Right atrium auricular region (tissue), 2 donors: ENCODE data around the gene CD160. TPM values are rescaled to one million over a fixed set of nuclear protein-coding genes. Genes with fewer than 3 reads are reported as not detected.
"Not testable (repeated sequence)": the region's sequence is repeated elsewhere in the genome, so short reads cannot be mapped to it uniquely, and the experiment has no call there.

Experiments used
- DNase-seq: peaks from one replicate; pipeline ENCODE4 v3.0.0-alpha.2; 2019; ENCODE audit warnings: low spot score
- H3K27ac ChIP-seq, 2 donors: fragments of 200-600 bp; sonication (generic); 1 replicate in 1 of 2; 2 replicates in 1 of 2; pipeline ENCODE4 v1.5.1; 2016 to 2019
- H3K27me3 ChIP-seq, 2 donors: fragments of 200-600 bp; sonication (generic); one replicate each; pipeline versions ENCODE4 v1.5.1 to v1.6.0; 2017 to 2019
- H3K36me3 ChIP-seq: fragments of 200-600 bp; sonication (generic); one replicate; pipeline ENCODE4 v1.5.1; 2016
- H3K4me1 ChIP-seq, 2 donors: fragments of 200-600 bp; sonication (generic); one replicate each; pipeline versions ENCODE4 v1.5.1 to v1.6.0; 2017 to 2019
- H3K4me3 ChIP-seq, 2 donors: fragments of 200-600 bp; sonication (generic); 1 replicate in 1 of 2; 2 replicates in 1 of 2; pipeline ENCODE4 v1.5.1; 2017 to 2019; ENCODE audit warnings: mild to moderate bottlenecking in 1 of 2, moderate library complexity in 1 of 2
- H3K9me3 ChIP-seq, 2 donors: fragments of 200-600 bp; sonication (generic); one replicate each; pipeline ENCODE4 v1.5.1; 2019
- CTCF ChIP-seq, 2 donors: fragments of 200-600 bp; sonication (generic); IDR thresholded peaks; one replicate each; pipeline ENCODE4 v1.5.1; 2019; ENCODE audit warnings: antibody characterized with exemption in 2 of 2
- total RNA-seq, 2 donors: library from RNA; depleted of rRNA; stranded (reverse); fragments of >200 nt; gene quantifications; one replicate each; pipeline ENCODE4 v1.1.0, GENCODE V29; 2016

Gene CD160
- total RNA-seq = not detected

- no peak within 1 kb of the TSS for H3K27ac ChIP-seq
- H3K36me3 ChIP-seq = no peaks in the 10 kb centered on the region
- no peak for DNase-seq
- H3K9me3 ChIP-seq = no peaks in the 10 kb centered on the region
- H3K4me3 ChIP-seq = no peak within 1 kb of the TSS
- no peak for TF ChIP-seq CTCF (IDR thresholded peaks at IDR 0.05)
- H3K27me3 ChIP-seq = no peaks in the 10 kb centered on the region
- H3K4me1 ChIP-seq = peaks cover 0 to 18% of the 10 kb centered on the region in 2 donors
Observed at GRCh38 chr1:145719230-145720079, at the start of gene CD160. Gene CD160 (plus strand): TSS chr1:145719499. CDS start chr1:145728328, 8,829 bp downstream.

DNA sequence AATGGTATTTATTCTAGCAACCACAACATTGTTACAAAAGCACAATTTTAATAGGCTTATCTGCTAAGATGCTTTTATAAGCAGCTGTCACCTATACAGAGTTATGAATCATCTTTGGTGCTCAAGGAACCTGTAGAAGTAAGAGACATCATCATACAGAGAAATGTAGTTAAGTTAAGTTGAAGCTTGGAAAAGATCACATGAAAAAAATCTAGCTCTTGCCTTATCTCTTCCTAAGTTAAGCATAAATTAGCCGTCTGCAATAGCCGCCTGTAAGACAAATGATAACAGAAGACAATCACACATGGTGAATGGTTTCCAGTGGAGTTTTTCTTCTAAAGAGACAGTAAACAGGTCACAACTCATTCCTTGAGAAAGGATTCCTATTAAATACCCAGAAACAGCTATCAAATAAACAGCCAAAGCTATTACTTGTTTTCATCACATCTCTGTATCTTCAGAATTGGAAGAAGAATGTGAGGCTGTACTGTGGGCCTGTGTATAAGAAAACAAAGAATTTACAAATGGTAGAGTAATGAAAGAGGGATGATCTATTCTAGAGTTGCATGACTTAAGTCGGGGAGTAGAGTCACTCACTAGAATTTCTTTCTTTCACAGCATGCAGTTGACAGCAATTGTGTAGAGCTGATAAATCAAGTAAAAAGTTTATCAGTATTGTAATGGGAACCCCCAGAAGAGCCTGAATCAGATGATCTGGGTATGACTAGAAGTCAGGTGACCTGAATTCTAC lies 48.1 kb upstream of the CD160 start:
- H3K4me3 ChIP-seq, H3K9me3 ChIP-seq, H3K27me3 ChIP-seq, H3K4me1 ChIP-seq, DNase-seq, H3K27ac ChIP-seq, H3K36me3 ChIP-seq: not testable (repeated sequence)

DNA sequence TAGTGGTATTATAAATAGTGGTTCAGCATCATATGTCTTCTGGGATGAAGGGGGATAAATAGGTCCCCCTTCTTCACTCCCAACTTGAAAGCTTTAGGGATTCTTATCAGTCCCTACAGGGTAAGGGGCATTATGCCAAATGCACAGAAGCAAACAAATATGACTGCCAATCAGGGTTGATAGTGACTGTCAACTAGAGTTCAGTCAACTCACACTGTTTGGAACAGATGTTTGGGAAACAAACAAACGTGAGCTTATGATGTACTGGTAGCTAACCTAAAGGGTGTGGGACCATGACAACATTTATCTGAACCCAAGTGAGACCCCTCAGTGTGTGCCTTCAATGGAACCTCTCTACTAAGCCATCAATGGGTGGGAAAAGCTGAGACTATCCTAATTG lies 46.1 kb upstream of the CD160 start:
- H3K36me3 ChIP-seq, DNase-seq, H3K27ac ChIP-seq, H3K27me3 ChIP-seq, H3K9me3 ChIP-seq, H3K4me3 ChIP-seq, H3K4me1 ChIP-seq: not testable (repeated sequence)

GRCh38 chr1:145684858-145685257 lies 34.4 kb upstream of the CD160 start:
- not testable (repeated sequence) for H3K36me3 ChIP-seq, H3K27me3 ChIP-seq, DNase-seq, H3K4me3 ChIP-seq, H3K4me1 ChIP-seq, H3K27ac ChIP-seq, H3K9me3 ChIP-seq

- H3K36me3 ChIP-seq, H3K4me1 ChIP-seq, H3K4me3 ChIP-seq, H3K27ac ChIP-seq, DNase-seq, H3K9me3 ChIP-seq, H3K27me3 ChIP-seq: not testable (repeated sequence)
Observed at GRCh38 chr1:145686078-145686477, 33.2 kb upstream of the CD160 start.

- no peak overlapping the region for H3K27ac ChIP-seq
- TF ChIP-seq CTCF (IDR thresholded peaks at IDR 0.05) = no peak
- no peaks in the 10 kb centered on the region for H3K36me3 ChIP-seq
- H3K4me1 ChIP-seq = no peaks in the 10 kb centered on the region
- no peak for DNase-seq
- H3K4me3 ChIP-seq = no peak overlapping the region
- H3K27me3 ChIP-seq = no peaks in the 10 kb centered on the region
- no peaks in the 10 kb centered on the region for H3K9me3 ChIP-seq
Observed at GRCh38 chr1:145688328-145688727, 31.0 kb upstream of the CD160 start.

GRCh38 chr1:145688924-145689323 lies 30.4 kb upstream of the CD160 start:
- Histone ChIP-seq H3K27me3 (no peaks in the 10 kb centered on the region), H3K27ac (no peak overlapping the region), H3K4me1 (no peaks in the 10 kb centered on the region), H3K4me3 (no peak overlapping the region), H3K9me3 (no peaks in the 10 kb centered on the region), H3K36me3 (no peaks in the 10 kb centered on the region)
- no peak for TF ChIP-seq CTCF (IDR thresholded peaks at IDR 0.05)
- no peak for DNase-seq
